Activated T-helper 9 cell treated with anti-CD3 and anti-CD28 coated beads, Interleukin-2, amount 50 U/mL, for 16 hours (primary cell): ENCODE data around the gene CMSS1.

Experiments
- DNase-seq: peaks from one replicate; pipeline ENCODE4 v3.0.0-alpha.2; 2020; ENCODE audit warnings: low read depth

Gene CMSS1

GRCh38 chr3:99854756-99855298, 37.2 kb downstream of the CMSS1 start:
- DNase-seq = no peak

- no peak for DNase-seq
These were observed 38.2 kb downstream of the CMSS1 start for GRCh38 chr3:99855900-99856299.

- DNase-seq = no peak
These were observed 39.0 kb downstream of the CMSS1 start for GRCh38 chr3:99856437-99857220.

GRCh38 chr3:99857278-99857677, 39.6 kb downstream of the CMSS1 start:
- DNase-seq = no peak

GRCh38 chr3:99858469-99858868, 40.8 kb downstream of the CMSS1 start:
- no peak for DNase-seq

- DNase-seq = no peak
These were observed 42.2 kb downstream of the CMSS1 start for GRCh38 chr3:99859825-99860224.

- DNase-seq = no peak
These were observed 43.6 kb downstream of the CMSS1 start for GRCh38 chr3:99861216-99861615.

- no peak for DNase-seq
These were observed 44.5 kb downstream of the CMSS1 start for GRCh38 chr3:99862208-99862607.

GRCh38 chr3:99863002-99863401, 45.3 kb downstream of the CMSS1 start:
- DNase-seq = no peak

- no peak for DNase-seq
These were observed 45.9 kb downstream of the CMSS1 start for GRCh38 chr3:99863588-99863987.

GRCh38 chr3:99864289-99864688, 46.6 kb downstream of the CMSS1 start:
- DNase-seq = no peak

- DNase-seq = no peak
These were observed 47.7 kb downstream of the CMSS1 start for GRCh38 chr3:99865321-99865720.

GRCh38 chr3:99866261-99866761, 48.6 kb downstream of the CMSS1 start:
- no peak for DNase-seq

GRCh38 chr3:99867594-99868310, 50.1 kb downstream of the CMSS1 start:
- DNase-seq = no peak

- no peak for DNase-seq
These were observed 50.6 kb downstream of the CMSS1 start for GRCh38 chr3:99868311-99868646.

- DNase-seq = no peak
These were observed 52.0 kb downstream of the CMSS1 start for GRCh38 chr3:99869621-99870020.

- no peak for DNase-seq
These were observed 53.0 kb downstream of the CMSS1 start for GRCh38 chr3:99870712-99871111.

- no peak for DNase-seq
These were observed 53.8 kb downstream of the CMSS1 start for GRCh38 chr3:99871231-99872045.

GRCh38 chr3:99872923-99873254, 55.2 kb downstream of the CMSS1 start:
- no peak for DNase-seq

GRCh38 chr3:99873269-99874102, 55.8 kb downstream of the CMSS1 start:
- DNase-seq = no peak

GRCh38 chr3:99874237-99875002, 56.8 kb downstream of the CMSS1 start:
- DNase-seq = no peak
